ENCODE measurements around the gene APOBEC3F.

GRCh38 chr22:39003165-39003638, 37.5 kb upstream of the APOBEC3F start:
- peak; percentile 49 to 75 (median 65) for TF ChIP-seq CTCF (IDR thresholded peaks at IDR 0.05 in 4 of 5, conservative IDR thresholded peaks at IDR 0.05 in 1 of 5)
- no peak for TF ChIP-seq POLR2A (IDR thresholded peaks at IDR 0.05)
